Prostate gland (tissue), 2 donors: ENCODE data around the gene TECR. TPM values are rescaled to one million over a fixed set of nuclear protein-coding genes. Genes with fewer than 3 reads are reported as not detected.

ENCODE experiments used
- DNase-seq: peaks from one replicate; pipeline ENCODE4 v3.0.0-alpha.2; 2019; ENCODE audit warnings: low spot score
- H3K27ac ChIP-seq, 2 donors: fragments of 200-600 bp; sonication (generic); 2 replicates each; pipeline ENCODE4 v1.5.1; 2017 to 2019
- H3K27me3 ChIP-seq: fragments of 200-600 bp; sonication (generic); replicated peaks from 2 replicates; pipeline ENCODE4 v1.5.1; 2019; ENCODE audit not compliant: insufficient read depth
- H3K36me3 ChIP-seq, 2 donors: fragments of 200-600 bp; sonication (generic); 1 replicate in 1 of 2; 2 replicates in 1 of 2; pipeline versions ENCODE4 v1.5.1 to v1.8.1; 2017 to 2019
- H3K4me1 ChIP-seq: fragments of 200-600 bp; sonication (generic); replicated peaks from 2 replicates; pipeline ENCODE4 v1.5.1; 2019
- H3K4me3 ChIP-seq, 2 donors: fragments of 200-600 bp; sonication (generic); 2 replicates each; pipeline ENCODE4 v1.5.1; 2017 to 2019
- H3K9me3 ChIP-seq: fragments of 200-600 bp; sonication (generic); 2 replicates; pipeline ENCODE4 v1.5.1; 2017
- CTCF ChIP-seq, 4 experiments: fragments of 200-600 bp in 2 of 4; fragments of 450-650 bp in 2 of 4; sonication (generic) in 2 of 4; IDR thresholded peaks; 1 replicate in 3 of 4; 2 replicates in 1 of 4; pipeline ENCODE4 v1.5.1; 2016 to 2019; ENCODE audit warnings: antibody characterized with exemption in 4 of 4, mild to moderate bottlenecking in 2 of 4, moderate library complexity in 2 of 4
- POLR2A ChIP-seq: fragments of 450-650 bp; IDR thresholded peaks from one replicate; pipeline ENCODE4 v1.6.1; 2016; ENCODE audit warnings: antibody characterized with exemption, mild to moderate bottlenecking
- POLR2AphosphoS5 ChIP-seq: sonication (generic); formaldehyde crosslinking; IDR thresholded peaks from one replicate; pipeline ENCODE4 v1.6.1; 2017; ENCODE audit warnings: antibody characterized with exemption
- WGBS: methylation state at CpG from one replicate; pipeline ENCODE4 v1.1.5; 2018; 5-methylcytosine and 5-hydroxymethylcytosine counted together
- intact Hi-C: fragments of 100-400 bp; cut with DNase I; formaldehyde crosslinking; loops from one replicate; pipeline ENCODE4 v1.14.2; 2022
- total RNA-seq, 2 donors: library from RNA; depleted of rRNA; stranded (reverse); fragments of >200 nt; gene quantifications; one replicate each; pipeline ENCODE4 v1.1.0, GENCODE V29; 2016

Gene TECR
- total RNA-seq, 2 donors from 2014 or later: 137 to 154 TPM

DNA sequence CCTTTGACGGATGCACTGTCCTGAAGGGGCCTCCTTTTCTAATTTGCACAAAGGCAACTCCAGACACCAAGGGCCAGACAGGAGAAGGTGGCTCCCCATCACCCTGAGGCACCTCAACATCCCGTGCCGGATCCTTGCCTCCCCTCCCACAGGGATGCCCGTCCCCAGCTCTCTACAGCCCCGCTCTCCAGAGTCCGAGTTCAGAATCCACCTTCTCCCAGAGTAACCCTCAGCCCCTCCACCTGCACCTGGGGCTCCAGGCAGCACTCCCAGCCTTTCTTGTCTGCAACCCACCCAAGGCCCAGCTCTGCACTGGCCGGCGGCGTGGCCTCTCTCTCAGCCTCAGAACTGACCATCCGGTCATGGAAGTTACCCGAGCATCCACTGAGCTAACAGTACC lies 37.7 kb downstream of the TECR start:
- intact Hi-C loops: no loop called here
- Histone ChIP-seq H3K4me1 (peaks cover 3% of the 10 kb centered on the region), H3K27me3 (no peaks in the 10 kb centered on the region), H3K36me3 (no peaks in the 10 kb centered on the region), H3K27ac (no peak overlapping the region), H3K4me3 (no peak overlapping the region), H3K9me3 (no peaks in the 10 kb centered on the region)
- no peak for TF ChIP-seq POLR2AphosphoS5
- TF ChIP-seq CTCF (IDR thresholded peaks at IDR 0.05): no peak
- TF ChIP-seq POLR2A: no peak
- no peak for DNase-seq
- WGBS: 75% methylated on average over 11 of the region's 11 CpGs

DNA sequence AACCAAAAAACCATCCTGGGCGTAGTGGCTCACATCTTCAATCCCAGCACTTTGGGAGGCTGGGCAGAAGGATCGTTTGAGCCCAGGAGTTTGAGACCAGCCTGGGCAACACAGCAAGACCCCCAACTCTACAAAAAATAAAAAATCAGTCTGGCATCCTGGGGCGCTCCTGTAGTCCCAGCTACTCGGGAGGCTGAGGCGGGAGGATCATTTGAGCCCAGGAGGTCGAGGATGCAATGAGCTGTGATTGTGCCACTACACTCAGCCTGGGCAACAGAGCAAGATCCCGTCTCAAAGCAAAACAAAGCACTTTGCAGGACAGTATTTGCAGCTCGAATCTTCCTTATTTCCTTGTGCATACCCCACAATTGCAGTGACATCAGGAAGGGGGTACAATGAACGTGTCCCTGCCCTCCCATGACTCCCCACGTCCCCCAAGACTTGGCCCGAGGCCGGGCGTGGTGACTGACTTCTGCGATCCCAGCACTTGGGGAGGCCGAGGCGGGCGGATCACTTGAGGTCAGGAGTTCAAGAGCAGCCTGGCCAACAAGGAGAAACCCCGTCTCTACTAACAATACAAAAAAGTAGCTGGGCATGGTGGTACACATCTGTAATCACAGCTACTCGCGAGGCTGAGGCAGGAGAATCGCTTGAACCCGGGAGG lies 41.6 kb downstream of the TECR start:
- intact Hi-C loops: loop anchor here (10.0 kb wide), 1 partner anchor 314 kb away; the partner anchor contains the start of gene OR7A17
- no peaks in the 10 kb centered on the region for H3K36me3 ChIP-seq
- H3K4me3 ChIP-seq: peak overlapping the region; percentile 68 to 99
- H3K4me1 ChIP-seq: no peaks in the 10 kb centered on the region
- 43% methylated on average over 22 of the region's 22 CpGs for WGBS
- no peaks in the 10 kb centered on the region for H3K9me3 ChIP-seq
- DNase-seq: no peak
- peak overlapping the region; percentile 54 to 82 for H3K27ac ChIP-seq
- no peaks in the 10 kb centered on the region for H3K27me3 ChIP-seq
- TF ChIP-seq POLR2A: no peak
- TF ChIP-seq POLR2AphosphoS5: no peak
- TF ChIP-seq CTCF (IDR thresholded peaks at IDR 0.05): no peak

DNA sequence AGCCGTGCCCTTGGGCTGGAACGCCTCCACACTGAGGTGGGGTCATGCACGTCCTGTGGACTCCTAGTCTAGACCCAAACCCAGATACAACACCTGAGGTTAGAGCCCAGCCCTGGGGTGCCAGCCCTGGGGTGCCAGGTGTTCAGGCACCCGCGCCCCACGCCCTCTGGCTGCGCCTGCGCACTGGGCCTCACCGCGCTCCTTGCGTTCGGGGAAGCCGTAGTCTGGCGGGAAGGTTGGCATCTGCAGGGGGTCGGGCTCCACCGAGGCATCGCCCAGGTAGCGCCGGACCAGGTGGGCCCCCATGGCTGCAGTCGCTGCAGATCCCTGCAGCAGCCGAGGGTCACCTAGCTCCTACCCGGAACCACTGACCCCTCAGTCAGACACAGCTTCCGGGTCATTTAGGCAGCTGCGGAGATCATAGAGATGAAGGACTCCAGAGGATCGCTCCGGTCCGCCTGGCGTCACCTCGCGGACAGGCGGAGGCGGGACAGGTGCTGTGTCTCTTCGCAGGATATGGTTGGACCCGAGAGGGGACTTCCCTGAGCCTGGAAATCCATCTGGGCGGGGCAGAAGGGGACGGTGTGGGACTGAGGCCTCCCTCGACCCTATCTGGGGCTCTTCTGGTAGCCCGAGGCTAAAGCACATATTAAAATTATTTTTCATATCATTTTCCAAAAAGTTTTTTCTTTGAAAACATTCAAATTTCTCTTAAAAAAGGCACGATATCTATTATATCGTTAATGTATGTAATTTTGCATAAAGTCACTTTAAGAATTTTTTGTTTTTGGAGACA lies 42.5 kb downstream of the TECR start, which contains the start of gene NDUFB7:
Gene NDUFB7 (minus strand): TSS at position 372 of the 796 bp plus-strand sequence. CDS start 66 bp downstream, at position 306.
- H3K4me1 ChIP-seq: no peaks in the 10 kb centered on the region
- 2% methylated on average over 34 of the region's 40 CpGs for WGBS
- peak; percentile 18 for TF ChIP-seq POLR2A
- TF ChIP-seq POLR2AphosphoS5: peak; percentile 98
- peak; percentile 62 to 90 (median 85) for TF ChIP-seq CTCF (IDR thresholded peaks at IDR 0.05)
- H3K36me3 ChIP-seq: no peaks in the 10 kb centered on the region
- H3K4me3 ChIP-seq: peak within 1 kb of the TSS; percentile 68 to 99
- peak within 1 kb of the TSS; percentile 54 to 82 for H3K27ac ChIP-seq
- no peaks in the 10 kb centered on the region for H3K27me3 ChIP-seq
- peak; percentile 89 for DNase-seq
- intact Hi-C loops: loop anchor here (10.0 kb wide), 1 partner anchor 313 kb away; the partner anchor contains the start of gene OR7A17
- H3K9me3 ChIP-seq: no peaks in the 10 kb centered on the region

DNA sequence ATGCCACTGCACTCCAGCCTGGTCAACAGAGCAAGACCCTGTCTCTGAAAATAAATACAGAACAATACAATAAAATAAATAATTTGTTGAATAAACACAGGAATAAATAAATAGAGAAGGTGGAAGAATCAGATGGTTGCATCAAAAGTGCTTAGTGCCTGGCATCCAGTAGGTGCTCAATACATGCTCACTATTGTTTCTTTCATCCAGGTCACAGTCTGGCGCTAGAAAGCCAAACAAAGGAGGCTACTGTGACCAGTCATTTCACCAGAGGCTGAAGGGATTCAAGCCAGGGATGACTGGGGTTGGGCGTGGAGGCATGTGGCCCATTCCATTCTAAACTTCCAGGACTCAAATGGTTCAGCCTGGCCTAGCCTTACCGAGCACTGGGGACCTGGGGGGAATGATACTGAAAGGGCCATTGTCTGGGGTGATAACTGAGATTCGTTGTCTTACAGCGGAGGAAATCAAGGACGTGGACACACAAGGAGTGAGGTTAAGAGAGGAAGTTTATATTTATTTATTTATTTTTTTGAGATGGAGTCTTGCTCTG lies 46.1 kb downstream of the TECR start:
- Histone ChIP-seq H3K27ac (no peak overlapping the region), H3K4me1 (no peaks in the 10 kb centered on the region), H3K27me3 (no peaks in the 10 kb centered on the region), H3K36me3 (no peaks in the 10 kb centered on the region), H3K9me3 (no peaks in the 10 kb centered on the region), H3K4me3 (no peak overlapping the region)
- DNase-seq: no peak
- intact Hi-C loops: loop anchor here (10.0 kb wide), 1 partner anchor 309 kb away; the partner anchor contains the start of gene OR7A17
- TF ChIP-seq CTCF (IDR thresholded peaks at IDR 0.05): no peak
- TF ChIP-seq POLR2AphosphoS5: no peak
- no peak for TF ChIP-seq POLR2A
- 88% methylated on average over 6 of the region's 6 CpGs for WGBS
